Activated CD4-positive, alpha-beta T cell treated with anti-CD3 and anti-CD28 coated beads, Interleukin-2, amount 10 ng/mL, durations not matched to agents 7 days and 5 days (primary cell): ENCODE results near the gene DIAPH1. TPM values are rescaled to one million over a fixed set of nuclear protein-coding genes. Genes with fewer than 3 reads are reported as not detected.

Source experiments
- CTCF ChIA-PET: fragments of 350-600 bp; sonication (Branson Sonifier 250); formaldehyde crosslinking; loops from one replicate; lab custom pipeline; 2021; ENCODE audit warnings: antibody characterized with exemption; lab: Charles Lee
- POLR2A ChIA-PET: fragments of 350-600 bp; sonication (Branson Sonifier 250); formaldehyde crosslinking; loops from one replicate; lab custom pipeline; 2021; ENCODE audit warnings: antibody characterized with exemption; lab: Charles Lee
- DNase-seq: peaks from one replicate; pipeline ENCODE4 v3.0.0-alpha.2; 2020
- H3K27ac Mint-ChIP-seq: one replicate; pipeline ENCODE4 v1.8.0; 2021; ENCODE audit warnings: mild to moderate bottlenecking, moderate library complexity, mixed read lengths
- H3K27me3 Mint-ChIP-seq: one replicate; pipeline ENCODE4 v1.8.0; 2021; ENCODE audit warnings: mixed read lengths
- H3K36me3 Mint-ChIP-seq: one replicate; pipeline ENCODE4 v1.8.0; 2021; ENCODE audit warnings: low read depth, mixed read lengths
- H3K4me1 Mint-ChIP-seq: one replicate; pipeline ENCODE4 v1.8.0; 2021; ENCODE audit warnings: mixed read lengths
- H3K4me3 Mint-ChIP-seq: one replicate; pipeline ENCODE4 v1.8.0; 2021; ENCODE audit warnings: mild to moderate bottlenecking, moderate library complexity, mixed read lengths
- H3K9me3 Mint-ChIP-seq: one replicate; pipeline ENCODE4 v1.8.0; 2021; ENCODE audit warnings: mixed read lengths
- total RNA-seq, 2 experiments: library from RNA; stranded (reverse); gene quantifications; one replicate each; pipeline ENCODE4 v1.2.3, GENCODE V29; 2021

The DIAPH1 gene
- total RNA-seq, 2 experiments from 2014 or later, result 297 to 302 TPM

DNA sequence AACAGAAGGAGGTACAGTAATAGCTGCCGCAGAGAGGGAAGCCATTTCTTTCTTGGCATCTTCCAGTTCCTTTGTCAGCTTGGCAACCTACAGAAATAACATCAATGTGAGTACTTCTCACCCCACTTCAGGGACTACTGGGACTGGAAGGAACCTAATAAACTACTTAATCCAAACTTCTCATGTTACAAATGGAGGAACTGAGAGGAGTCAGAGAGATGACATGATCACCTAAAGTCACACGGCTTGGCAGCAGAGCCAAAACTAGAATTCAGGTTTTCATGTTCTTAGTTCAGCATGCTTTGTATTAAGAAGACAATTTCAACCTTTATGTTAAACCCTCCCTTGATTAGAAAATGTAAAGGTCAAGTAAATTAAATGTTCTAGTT lies 44.7 kb downstream of the DIAPH1 start:
- Mint-ChIP-seq H3K4me3 (no peak overlapping the region), H3K9me3 (no peaks in the 10 kb centered on the region), H3K27ac (no peak overlapping the region), H3K36me3 (peaks cover 75% of the 10 kb centered on the region), H3K27me3 (no peaks in the 10 kb centered on the region), H3K4me1 (no peaks in the 10 kb centered on the region)
- ChIA-PET CTCF (interaction anchor here (1.0 to 2.4 kb wide), 4 partner anchors 10 to 49 kb away, joined by 3 to 10 read pairs (median 7); no protein-coding TSS in a partner anchor), POLR2A (no interaction called here)
- no peak for DNase-seq

DNA sequence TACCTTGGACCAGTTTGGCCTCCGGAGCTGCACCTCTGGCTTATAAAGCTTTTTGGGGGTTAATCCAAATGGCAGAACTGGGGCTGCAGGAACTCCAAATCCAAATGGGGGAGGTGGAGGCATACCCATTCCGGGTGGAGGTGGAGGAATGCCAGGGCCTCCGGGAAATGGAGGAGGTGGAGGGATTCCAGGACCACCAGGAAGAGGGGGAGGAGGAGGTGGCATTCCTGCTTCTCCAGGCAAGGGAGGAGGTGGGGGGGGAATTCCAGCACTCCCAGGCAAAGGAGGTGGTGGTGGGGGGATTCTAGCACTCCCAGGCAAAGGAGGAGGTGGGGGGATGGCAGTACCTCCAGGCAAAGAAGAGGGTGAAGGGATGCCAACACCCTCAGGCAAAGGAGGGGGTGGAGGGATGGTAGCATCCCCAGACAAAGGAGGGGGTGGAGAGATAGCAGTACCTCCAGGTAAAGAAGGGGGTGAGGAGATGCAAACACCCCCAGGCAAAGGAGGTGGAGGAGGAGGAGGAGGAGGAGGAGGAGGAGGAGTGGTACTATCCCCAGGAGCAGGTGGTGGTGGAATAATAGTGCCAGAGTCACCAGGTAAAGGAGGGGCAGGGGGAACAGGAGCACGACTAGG lies 45.2 kb downstream of the DIAPH1 start:
- no peaks in the 10 kb centered on the region for H3K4me1 Mint-ChIP-seq
- H3K27ac Mint-ChIP-seq, result no peak overlapping the region
- CTCF ChIA-PET, result interaction anchor here (2.4 kb wide), 1 partner anchor 9 kb away, joined by 10 read pairs; no protein-coding TSS in a partner anchor
- POLR2A ChIA-PET, result no interaction called here
- DNase-seq, result no peak
- no peaks in the 10 kb centered on the region for H3K27me3 Mint-ChIP-seq
- no peak overlapping the region for H3K4me3 Mint-ChIP-seq
- H3K9me3 Mint-ChIP-seq, result no peaks in the 10 kb centered on the region
- peaks cover 71% of the 10 kb centered on the region for H3K36me3 Mint-ChIP-seq

DNA sequence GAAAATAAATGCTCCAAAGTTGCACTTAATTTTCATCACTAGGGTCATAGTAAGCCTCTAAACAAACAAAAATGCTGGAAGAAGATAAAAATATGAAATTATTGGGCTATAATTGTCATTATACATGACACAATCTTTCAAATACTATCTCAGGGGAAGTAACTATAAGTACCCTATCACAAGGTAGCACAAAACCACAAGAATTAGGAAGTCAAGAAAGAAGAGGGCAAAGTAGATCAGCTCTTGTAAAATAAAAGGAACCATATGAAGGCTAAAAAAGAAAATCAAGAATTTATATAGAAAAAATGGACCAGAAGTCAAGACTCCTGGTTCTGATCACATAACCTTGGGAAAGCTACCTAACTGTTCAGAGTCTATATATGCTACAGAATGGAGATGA lies 48.1 kb downstream of the DIAPH1 start:
- H3K27ac Mint-ChIP-seq, result no peak overlapping the region
- ChIA-PET POLR2A (no interaction called here), CTCF (interaction anchor here (1.7 kb wide), 1 partner anchor 48 kb away, joined by 6 read pairs; the partner anchor contains the start of gene DIAPH1)
- peaks cover 67% of the 10 kb centered on the region for H3K36me3 Mint-ChIP-seq
- no peak overlapping the region for H3K4me3 Mint-ChIP-seq
- no peak for DNase-seq
- H3K9me3 Mint-ChIP-seq, result no peaks in the 10 kb centered on the region
- H3K4me1 Mint-ChIP-seq, result peaks cover 12% of the 10 kb centered on the region
- no peaks in the 10 kb centered on the region for H3K27me3 Mint-ChIP-seq

DNA sequence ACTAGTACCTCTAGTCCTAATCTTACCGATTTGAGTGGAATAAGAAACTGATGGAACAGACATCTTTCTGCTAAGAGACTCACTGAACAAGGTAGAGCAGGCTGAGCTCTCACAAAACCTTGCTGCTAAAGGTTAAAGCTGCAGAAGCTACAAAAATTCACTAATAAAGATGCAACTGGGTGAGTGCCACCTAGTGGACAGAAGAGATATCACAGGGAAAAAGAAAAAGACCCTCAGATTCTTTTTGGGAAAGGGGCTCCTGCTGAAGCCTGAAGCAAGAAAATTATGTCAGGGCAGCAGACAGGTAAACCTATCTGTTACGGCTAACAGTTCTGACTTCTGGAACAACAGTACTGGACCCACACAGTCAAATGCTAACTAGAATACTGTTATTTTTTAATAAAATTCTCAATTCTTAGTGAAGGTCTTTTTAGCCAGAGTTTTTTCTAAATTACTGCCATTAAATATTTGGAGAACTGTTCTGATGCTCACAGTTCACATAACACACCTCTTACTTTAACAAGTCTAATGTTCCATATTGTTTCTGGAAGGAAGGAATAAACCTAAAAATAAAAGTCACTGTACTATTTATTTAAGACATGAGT lies 51.2 kb downstream of the DIAPH1 start:
- H3K9me3 Mint-ChIP-seq, result no peaks in the 10 kb centered on the region
- H3K36me3 Mint-ChIP-seq, result peaks cover 80% of the 10 kb centered on the region
- H3K27me3 Mint-ChIP-seq, result no peaks in the 10 kb centered on the region
- no peak overlapping the region for H3K4me3 Mint-ChIP-seq
- no peak overlapping the region for H3K27ac Mint-ChIP-seq
- H3K4me1 Mint-ChIP-seq, result peaks cover 25% of the 10 kb centered on the region
- POLR2A ChIA-PET, result interaction anchor here (0.6 kb wide), 1 partner anchor 464 kb away, joined by 3 read pairs; no protein-coding TSS in a partner anchor
- CTCF ChIA-PET, result interaction anchor here (0.6 to 2.8 kb wide), 15 partner anchors 10 to 248 kb away, joined by 3 to 12 read pairs (median 3); partner anchors contain the start of genes DIAPH1 and PCDHGB7
- no peak for DNase-seq

DNA sequence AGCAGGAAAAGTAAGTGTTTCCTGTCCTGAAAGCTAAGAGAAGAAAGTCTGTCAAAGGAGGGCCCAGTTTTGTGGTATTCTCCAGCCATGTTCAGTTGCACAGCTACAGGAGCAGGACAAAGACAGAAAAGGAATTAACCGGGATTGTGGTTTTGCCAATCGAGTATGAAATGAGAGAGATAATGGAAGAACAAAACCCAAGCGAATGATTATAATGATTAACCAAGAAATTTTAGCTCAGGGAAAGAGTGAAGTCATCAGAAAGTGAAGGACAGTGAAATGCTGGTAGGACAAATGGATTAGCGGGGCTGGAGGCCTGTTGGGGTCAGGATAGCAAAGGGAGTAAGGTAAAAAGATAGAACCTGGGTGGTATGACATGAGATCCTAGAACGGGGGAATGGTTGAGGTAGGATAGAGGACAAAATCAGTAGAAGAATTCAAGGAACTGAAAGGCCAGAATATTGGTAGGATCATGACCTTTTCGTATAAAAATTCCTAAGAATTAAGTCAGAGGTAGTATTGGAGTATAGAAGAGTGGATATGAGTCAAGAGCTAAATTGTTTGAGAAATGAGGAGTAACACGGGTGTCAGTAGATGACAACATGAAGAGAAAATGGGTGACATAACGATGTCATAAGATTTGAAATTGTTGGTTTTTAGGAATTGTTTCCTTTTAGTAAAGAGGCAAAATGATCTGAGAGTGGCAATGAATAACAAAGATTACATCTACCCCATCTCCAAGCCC lies 52.8 kb downstream of the DIAPH1 start:
- Mint-ChIP-seq H3K4me1 (peaks cover 27% of the 10 kb centered on the region), H3K27me3 (no peaks in the 10 kb centered on the region), H3K27ac (peak overlapping the region; percentile 11), H3K9me3 (no peaks in the 10 kb centered on the region), H3K4me3 (no peak overlapping the region), H3K36me3 (peaks cover 76% of the 10 kb centered on the region)
- CTCF ChIA-PET, result interaction anchor here (1.0 to 2.8 kb wide), 6 partner anchors 14 to 238 kb away, joined by 3 to 12 read pairs (median 3); partner anchors contain the start of genes PCDHGA11 and PCDHGB7
- no peak for DNase-seq
- POLR2A ChIA-PET, result no interaction called here

DNA sequence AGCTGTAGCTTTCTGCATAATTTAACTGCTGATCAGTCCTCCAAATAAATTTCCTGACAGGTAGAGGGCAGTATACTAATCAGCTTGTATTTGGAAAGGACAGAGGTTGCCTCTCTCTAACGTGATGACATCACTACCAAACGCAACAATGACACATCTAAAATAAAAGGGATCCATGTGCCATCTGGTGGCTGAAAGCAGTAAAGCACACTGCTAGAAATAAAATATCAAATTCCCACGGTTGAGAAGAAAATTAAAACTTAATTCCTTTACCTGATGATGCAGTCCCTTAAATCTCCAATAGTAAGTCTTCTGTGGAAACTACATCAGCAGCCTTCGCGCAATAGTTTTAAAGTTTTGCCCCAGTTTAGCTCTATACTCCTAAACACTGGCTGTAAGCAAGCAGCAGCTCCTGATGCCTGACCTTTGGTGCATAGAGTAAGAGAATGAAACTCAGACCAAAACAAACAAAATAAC lies 54.5 kb downstream of the DIAPH1 start:
- ChIA-PET POLR2A (interaction anchor here (0.6 kb wide), 1 partner anchor 59 kb away, joined by 3 read pairs; no protein-coding TSS in a partner anchor), CTCF (interaction anchor here (0.5 to 2.5 kb wide), 53 partner anchors 9 to 858 kb away, joined by 3 to 24 read pairs (median 4); partner anchors contain the start of genes DIAPH1, HDAC3, PCDH1 and PCDHGA10)
- H3K27me3 Mint-ChIP-seq, result no peaks in the 10 kb centered on the region
- no peak overlapping the region for H3K4me3 Mint-ChIP-seq
- H3K36me3 Mint-ChIP-seq, result peaks cover 75% of the 10 kb centered on the region
- peak; percentile 85 for DNase-seq
- no peaks in the 10 kb centered on the region for H3K9me3 Mint-ChIP-seq
- H3K4me1 Mint-ChIP-seq, result peaks cover 32% of the 10 kb centered on the region
- H3K27ac Mint-ChIP-seq, result peak overlapping the region; percentile 77

DNA sequence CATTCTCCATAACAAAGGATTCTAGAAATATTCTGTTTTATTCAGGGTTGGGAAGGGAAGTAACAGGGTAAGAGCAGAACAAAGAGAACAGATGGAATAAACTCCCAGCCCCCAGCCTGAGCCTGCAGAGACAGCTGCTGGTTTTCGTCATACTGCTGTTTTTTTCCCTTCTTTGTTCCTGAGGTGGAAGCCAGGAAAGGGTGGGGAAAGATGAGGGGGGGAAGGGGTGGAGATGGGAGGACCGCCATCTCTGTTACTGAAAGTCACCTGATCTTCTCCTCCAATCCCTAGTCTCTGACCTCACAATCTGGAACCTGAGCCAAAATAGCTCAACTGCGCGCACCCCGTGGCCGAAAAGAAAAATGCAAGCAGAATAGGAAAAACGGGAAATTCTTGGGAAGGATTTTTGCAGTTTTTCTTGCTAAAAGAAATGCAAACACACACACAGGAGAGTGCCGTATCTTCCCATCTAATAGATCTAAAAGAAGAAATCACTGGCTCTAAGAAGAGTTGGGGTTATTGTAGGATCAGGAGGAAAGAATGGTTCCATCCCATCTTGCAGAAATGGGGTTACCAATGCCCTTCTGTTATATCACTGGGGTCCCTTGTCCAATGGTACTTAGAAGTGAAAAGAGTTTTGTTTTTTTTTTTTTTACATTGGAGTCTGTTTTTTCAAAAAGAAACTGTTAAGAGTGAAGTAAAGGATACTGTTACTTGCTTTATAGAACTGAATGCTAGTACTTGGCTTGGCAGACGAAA lies 57.9 kb downstream of the DIAPH1 start:
- CTCF ChIA-PET, result no interaction called here
- DNase-seq, result no peak
- H3K27ac Mint-ChIP-seq, result no peak overlapping the region
- H3K4me1 Mint-ChIP-seq, result peaks cover 39% of the 10 kb centered on the region
- H3K36me3 Mint-ChIP-seq, result peaks cover 76% of the 10 kb centered on the region
- POLR2A ChIA-PET, result no interaction called here
- no peaks in the 10 kb centered on the region for H3K27me3 Mint-ChIP-seq
- H3K4me3 Mint-ChIP-seq, result no peak overlapping the region
- H3K9me3 Mint-ChIP-seq, result no peaks in the 10 kb centered on the region

DNA sequence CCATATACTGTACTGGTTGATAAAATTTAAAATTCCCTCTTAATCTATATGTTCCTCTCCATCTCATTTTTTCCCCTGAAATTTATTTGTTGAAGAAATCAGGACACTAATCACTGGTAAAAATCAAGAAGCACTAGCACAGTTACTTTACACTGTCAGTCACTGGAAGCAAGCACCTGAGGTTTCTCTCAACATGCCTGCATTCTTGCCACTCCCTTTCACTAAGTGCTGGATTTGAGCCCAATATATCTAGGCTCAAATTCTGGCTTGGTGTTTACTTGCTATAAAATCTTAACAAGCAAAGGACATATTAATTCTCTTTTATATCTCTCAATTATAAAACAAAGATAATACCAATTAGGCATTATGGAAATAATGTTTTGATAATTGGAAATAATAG lies 58.6 kb downstream of the DIAPH1 start:
- DNase-seq, result no peak
- H3K27ac Mint-ChIP-seq, result no peak overlapping the region
- no peak overlapping the region for H3K4me3 Mint-ChIP-seq
- peaks cover 34% of the 10 kb centered on the region for H3K4me1 Mint-ChIP-seq
- no peaks in the 10 kb centered on the region for H3K9me3 Mint-ChIP-seq
- H3K36me3 Mint-ChIP-seq, result peaks cover 71% of the 10 kb centered on the region
- H3K27me3 Mint-ChIP-seq, result no peaks in the 10 kb centered on the region
- POLR2A ChIA-PET, result no interaction called here
- CTCF ChIA-PET, result no interaction called here

DNA sequence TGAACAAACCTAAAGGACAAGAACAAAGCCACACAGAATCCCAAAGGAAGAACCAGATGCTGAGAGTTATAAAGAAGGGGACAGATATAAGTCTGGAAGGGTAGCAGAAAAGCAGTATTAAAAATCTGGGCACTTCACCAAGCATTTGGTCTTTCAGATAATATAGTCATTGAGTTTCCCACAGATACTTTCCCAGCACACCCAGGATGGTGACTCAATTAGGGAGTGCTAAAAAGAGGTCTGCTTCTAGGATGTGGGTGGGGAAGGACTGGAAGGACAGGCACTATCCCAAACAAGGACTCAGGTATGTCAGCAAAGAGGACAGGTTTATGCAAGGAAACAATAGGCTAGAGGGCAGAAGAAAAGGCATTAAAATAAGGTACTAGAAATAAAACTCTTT lies 59.3 kb downstream of the DIAPH1 start:
- ChIA-PET POLR2A (no interaction called here), CTCF (interaction anchor here (0.6 to 2.1 kb wide), 3 partner anchors 35 to 1190 kb away, joined by 4 to 8 read pairs (median 6); partner anchors contain the start of gene PCDHGA12)
- DNase-seq, result no peak
- Mint-ChIP-seq H3K9me3 (no peaks in the 10 kb centered on the region), H3K27me3 (no peaks in the 10 kb centered on the region), H3K4me1 (peaks cover 31% of the 10 kb centered on the region), H3K4me3 (no peak overlapping the region), H3K27ac (no peak overlapping the region), H3K36me3 (peaks cover 71% of the 10 kb centered on the region)

DNA sequence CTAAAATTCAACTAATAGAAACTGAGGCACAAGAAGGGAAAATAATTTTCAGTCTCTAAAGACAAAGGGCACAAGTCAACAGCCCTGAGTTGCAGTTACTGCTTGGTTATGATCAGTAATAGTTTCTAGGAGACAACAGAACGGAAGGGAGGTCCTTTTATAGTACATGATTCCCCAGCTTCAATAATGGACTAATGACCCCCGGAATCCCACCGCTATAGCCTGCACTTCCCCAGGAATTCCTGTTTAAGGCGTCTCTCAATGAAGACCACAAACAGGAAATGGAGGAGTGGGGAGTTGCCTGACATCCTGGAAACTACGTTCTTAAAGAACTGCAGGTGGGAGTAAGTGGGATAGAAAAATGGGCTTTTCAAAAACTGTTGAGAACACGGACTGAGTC lies 60.6 kb downstream of the DIAPH1 start:
- ChIA-PET CTCF (interaction anchor here (0.6 to 2.2 kb wide), 23 partner anchors 9 to 1454 kb away, joined by 3 to 10 read pairs (median 5); partner anchors contain the start of genes PCDHGA10, PCDHGA11, PCDHGB3 and PCDHGB6), POLR2A (no interaction called here)
- peaks cover 64% of the 10 kb centered on the region for H3K36me3 Mint-ChIP-seq
- no peaks in the 10 kb centered on the region for H3K9me3 Mint-ChIP-seq
- H3K4me1 Mint-ChIP-seq, result peaks cover 24% of the 10 kb centered on the region
- no peak overlapping the region for H3K27ac Mint-ChIP-seq
- no peak overlapping the region for H3K4me3 Mint-ChIP-seq
- H3K27me3 Mint-ChIP-seq, result no peaks in the 10 kb centered on the region
- no peak for DNase-seq

DNA sequence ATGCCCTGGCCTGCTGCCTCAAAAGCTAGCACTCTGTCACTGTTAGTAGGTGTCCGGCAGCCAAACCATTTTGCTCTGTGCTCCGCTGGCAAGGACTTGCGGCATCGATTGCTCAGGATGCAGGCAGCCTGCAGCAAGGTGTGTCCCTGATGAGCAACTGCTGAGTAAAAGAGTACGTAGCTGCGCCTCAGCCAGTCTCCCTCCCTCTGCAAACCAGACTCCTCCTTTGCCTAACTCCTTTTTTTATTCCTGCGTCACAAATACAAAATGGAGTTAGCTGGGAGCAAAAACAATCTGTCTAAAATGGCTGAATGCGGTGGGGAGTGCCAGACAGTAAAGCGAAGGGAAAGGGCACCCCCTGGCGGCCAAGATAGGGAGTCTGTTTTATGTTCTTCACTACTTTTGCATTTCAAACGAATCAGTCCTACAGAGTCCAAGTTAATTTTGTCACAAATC lies 61.1 kb downstream of the DIAPH1 start:
- no peak overlapping the region for H3K4me3 Mint-ChIP-seq
- ChIA-PET CTCF (interaction anchor here (0.6 to 2.2 kb wide), 26 partner anchors 9 to 1454 kb away, joined by 3 to 10 read pairs (median 5); partner anchors contain the start of genes PCDHGA10, PCDHGA11, PCDHGB3 and PCDHGB6), POLR2A (no interaction called here)
- peaks cover 61% of the 10 kb centered on the region for H3K36me3 Mint-ChIP-seq
- no peaks in the 10 kb centered on the region for H3K27me3 Mint-ChIP-seq
- peaks cover 24% of the 10 kb centered on the region for H3K4me1 Mint-ChIP-seq
- H3K27ac Mint-ChIP-seq, result peak overlapping the region; percentile 81
- peak; percentile 77 for DNase-seq
- no peaks in the 10 kb centered on the region for H3K9me3 Mint-ChIP-seq
